T-helper 1 cell (primary cell): Measurements from ENCODE around the gene PLEKHH1.
A peak's percentile ranks its signal among the peaks of the same experiment; 100 is the strongest.
"Not testable (repeated sequence)": the region's sequence is repeated elsewhere in the genome, so short reads cannot be mapped to it uniquely, and the experiment has no call there.

Source experiments
- DNase-seq, 5 donors: peaks; one replicate each; pipeline ENCODE4 v3.0.0-alpha.2; 2012 to 2020

Gene PLEKHH1

GRCh38 chr14:67584978-67585377, 51.9 kb downstream of the PLEKHH1 start:
- DNase-seq, result no peak

- no peak for DNase-seq
Observed at GRCh38 chr14:67586369-67586768, 53.3 kb downstream of the PLEKHH1 start.

DNA sequence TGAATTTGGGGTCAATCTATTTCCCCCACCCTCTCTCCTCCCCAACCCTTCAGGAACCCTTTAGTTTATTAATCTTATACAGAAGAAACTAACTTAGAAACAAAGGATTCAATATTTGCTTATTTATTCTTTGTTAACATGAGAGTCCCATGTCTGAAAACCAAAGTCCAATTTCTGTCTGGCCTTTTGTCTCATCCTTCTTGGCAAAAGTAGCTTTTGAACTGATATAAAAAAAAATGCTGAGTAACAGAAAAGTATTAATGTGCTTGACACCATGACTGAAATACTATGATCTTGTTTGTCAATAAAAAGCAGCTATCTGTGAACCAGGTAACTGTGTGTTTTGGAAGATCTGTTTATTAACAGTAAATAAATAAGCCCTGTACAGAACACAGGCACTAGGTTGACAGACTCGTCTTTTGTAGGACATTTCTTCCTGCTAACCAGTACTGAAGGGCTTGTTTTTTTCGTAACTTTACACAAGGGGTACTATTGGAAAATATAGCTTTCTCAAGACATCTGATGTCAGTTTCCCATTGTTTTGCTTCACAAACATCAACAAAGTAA, 56.2 kb downstream of the PLEKHH1 start:
- DNase-seq, result no peak

DNA sequence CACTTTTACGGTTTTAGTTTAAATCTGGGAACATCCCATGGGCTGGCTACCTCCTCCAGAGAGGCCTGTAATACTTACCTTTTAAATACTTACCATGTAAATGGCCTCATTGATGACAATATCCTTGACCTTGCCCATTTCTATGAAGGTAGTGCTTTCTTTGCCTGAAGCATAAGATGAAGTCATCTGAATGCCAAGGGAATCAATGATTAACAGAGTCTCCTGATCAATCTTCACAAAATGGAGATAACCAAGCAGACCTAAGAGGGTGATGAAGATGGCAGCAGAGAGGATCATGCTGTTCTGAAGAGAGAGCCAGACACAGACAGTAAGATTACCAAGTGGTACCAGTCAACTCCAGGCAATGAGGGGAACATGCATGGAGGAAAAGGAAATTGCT, 60.6 kb downstream of the PLEKHH1 start:
- DNase-seq, result not testable (repeated sequence)

DNA sequence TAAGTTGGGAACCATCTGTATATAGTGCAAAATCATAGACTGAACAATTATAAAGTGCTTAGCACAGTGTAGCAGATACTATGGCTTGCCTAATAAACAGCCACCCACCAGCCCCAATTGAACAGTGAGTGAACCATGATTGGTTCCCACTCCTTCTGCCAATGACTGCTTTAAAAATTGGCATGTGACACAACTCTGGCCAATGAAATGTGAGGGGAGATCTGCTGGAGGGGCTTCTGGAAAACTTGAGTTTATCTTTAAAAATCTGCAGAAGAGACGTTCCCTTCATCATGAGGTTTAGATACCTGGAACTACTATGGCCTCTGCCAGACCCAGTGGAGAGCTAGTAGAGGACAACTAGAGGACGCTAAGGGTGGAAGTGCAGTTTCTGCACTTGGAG, 62.3 kb downstream of the PLEKHH1 start:
- no peak for DNase-seq

DNA sequence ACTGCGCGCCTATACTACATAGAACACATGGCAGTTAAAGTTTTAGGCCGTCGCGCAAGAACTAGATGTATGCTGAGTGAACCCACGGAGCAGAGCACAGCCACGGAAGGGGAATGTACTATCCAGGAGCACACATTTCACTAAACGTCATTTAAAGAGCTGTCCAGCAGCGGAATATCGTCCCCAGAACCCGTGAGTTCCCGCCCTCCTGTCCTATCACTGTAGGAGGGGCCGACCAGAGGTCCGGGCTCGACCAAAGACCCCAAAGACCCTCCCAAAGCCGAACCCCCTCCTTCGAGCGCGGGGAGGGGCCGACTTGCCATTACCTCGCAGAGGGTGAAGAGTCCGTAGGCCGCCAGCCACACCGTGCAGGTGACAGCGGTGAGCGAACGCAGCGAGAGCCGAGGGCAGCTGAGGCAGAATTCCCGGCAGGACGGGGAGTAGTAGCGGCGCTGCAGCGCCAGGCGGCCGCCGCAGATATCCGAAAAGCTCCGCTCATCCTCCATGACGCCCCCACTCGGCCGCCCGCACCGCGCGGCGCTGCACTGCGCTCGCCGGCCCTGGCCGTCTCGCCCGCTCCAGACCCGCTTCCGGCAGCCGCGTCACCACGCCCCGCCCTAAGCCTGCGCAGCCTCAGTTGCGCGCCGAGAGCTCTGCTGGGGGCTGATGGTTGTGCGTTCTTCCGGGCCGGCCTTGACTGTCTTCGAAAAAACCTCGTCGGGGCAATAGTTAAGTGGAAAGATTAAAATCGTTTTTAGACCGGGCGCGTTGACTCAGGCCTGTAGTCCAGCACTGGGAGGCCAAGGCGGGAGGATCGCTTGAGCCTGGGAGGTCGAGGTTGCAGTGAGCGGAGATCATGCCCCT, 66.8 kb downstream of the PLEKHH1 start, which contains the start of gene PIGH:
Gene PIGH (minus strand): TSS at position 571 of the 864 bp plus-strand sequence. CDS start 65 bp downstream, at position 506.
- peak; percentile 87 to 93 (median 90) for DNase-seq

DNA sequence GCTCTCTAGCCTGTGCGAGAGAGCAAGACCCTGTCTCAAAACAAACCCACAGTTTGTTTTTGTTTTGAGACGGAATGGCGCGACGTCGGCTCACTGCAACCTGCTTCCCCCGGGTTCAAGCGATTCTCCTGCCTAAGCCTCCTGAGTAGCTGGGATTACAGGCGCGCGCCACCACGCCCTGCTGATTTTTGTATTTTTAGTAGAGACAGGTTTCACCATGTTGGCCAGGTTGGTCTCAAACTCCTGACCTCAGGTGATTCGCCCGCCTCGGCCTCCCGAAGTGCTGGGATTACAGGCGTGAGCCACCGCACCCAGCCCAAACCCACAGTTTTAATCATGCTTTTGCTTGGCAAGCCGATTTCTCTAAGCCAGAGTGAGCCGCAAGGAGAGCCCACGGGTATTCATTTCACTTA, 67.5 kb downstream of the PLEKHH1 start:
- DNase-seq, result not testable (repeated sequence)

- DNase-seq, result no peak
Observed at GRCh38 chr14:67602076-67602475, 69.0 kb downstream of the PLEKHH1 start.

GRCh38 chr14:67602995-67603545, 70.0 kb downstream of the PLEKHH1 start:
- DNase-seq, result no peak

GRCh38 chr14:67607646-67608045, 74.6 kb downstream of the PLEKHH1 start:
- DNase-seq, result no peak

GRCh38 chr14:67609642-67610310, 76.7 kb downstream of the PLEKHH1 start:
- no peak for DNase-seq

GRCh38 chr14:67610491-67610890, 77.4 kb downstream of the PLEKHH1 start:
- DNase-seq, result no peak

- peak in 3 of 5 donors; percentile 18 to 71 (median 21) for DNase-seq
Observed at GRCh38 chr14:67618617-67619063, 85.5 kb downstream of the PLEKHH1 start.

DNA sequence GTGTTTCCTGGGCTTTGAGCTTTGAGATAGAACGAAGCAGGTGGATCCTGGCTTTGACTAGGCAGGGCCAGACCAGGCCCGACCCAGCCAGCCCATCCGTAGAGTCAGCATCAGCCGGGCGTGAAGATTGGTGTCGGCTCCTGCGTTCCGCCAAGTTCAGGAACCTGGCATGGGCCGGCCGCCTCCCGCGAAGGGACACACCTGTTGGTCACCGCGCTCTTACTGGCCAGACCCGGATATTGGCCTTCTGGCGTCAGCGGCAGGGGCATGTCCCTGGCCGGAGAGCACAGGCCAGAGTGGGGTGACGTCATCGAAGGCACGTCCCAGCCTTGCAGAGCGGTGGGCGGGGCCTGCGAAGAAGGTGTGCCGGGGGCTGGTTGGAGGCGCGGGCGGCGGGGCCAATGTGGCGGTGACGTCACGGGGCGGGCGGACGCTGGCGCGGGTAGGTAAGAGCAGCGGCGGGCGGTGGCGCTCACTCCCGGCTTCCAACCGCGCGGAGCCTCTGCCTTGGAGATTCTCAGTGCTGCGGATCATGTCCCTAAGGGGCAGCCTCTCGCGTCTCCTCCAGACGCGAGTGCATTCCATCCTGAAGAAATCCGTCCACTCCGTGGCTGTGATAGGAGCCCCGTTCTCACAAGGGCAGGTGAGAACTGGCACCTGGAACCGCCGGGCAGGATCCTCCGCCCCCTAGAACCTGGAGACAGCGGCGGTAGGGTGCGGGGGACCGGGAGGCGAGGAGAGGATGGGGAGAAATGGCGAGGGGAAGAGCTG, 86.5 kb downstream of the PLEKHH1 start, which contains the start of gene ARG2:
Gene ARG2 (plus strand): TSS at position 475 of the 771 bp plus-strand sequence. CDS start 58 bp downstream, at position 533.
- DNase-seq, result peak; percentile 95 to 98 (median 96)

DNA sequence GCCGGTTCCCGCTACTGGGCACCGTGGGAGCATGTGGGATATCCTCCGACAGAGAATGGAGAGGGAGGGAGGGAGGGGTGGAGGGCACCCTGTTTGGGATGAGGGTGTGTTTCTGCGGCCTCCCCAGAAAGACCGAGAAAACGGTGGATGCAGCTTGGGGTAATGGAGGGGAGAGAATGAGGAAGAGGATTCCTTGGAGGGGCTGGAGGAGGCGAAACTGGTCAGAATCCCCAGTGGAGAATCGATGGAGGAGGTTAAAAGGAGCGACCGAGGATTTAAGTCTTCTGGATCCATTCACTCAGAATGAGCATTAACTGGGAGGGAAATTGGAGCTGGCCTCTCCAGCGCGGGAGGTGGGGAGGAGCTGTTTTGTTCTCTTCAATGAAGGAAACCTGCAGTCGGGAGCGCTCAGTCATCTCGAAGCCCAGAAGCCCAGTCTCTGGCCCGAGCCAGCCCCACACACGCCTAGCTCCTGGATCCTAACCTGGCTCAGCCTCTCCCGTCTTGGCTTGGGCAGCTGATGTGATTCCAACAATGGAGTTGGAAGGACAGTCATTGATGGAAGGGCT, 87.2 kb downstream of the PLEKHH1 start:
- DNase-seq, result no peak

DNA sequence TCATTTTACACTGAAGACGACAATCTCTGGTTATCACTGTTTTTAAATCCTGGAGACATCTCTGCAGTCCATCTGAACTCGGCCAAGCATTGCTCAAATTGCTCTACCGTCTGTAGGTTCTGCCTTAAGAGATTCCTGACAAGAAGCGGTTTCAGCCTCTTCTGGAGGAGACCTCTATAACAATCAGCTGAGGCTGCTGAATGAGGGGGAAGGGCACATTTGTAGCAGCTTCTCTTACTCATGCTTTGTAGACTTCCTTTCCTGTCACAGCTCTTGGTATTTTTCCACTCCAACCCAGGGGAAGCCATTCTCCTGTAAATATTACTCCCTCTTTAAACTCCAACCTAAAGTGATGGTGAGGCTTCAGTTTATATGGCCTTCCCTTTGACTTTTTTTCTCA, 89.6 kb downstream of the PLEKHH1 start:
- DNase-seq, result peak in 1 of 5 donors; percentile 42

DNA sequence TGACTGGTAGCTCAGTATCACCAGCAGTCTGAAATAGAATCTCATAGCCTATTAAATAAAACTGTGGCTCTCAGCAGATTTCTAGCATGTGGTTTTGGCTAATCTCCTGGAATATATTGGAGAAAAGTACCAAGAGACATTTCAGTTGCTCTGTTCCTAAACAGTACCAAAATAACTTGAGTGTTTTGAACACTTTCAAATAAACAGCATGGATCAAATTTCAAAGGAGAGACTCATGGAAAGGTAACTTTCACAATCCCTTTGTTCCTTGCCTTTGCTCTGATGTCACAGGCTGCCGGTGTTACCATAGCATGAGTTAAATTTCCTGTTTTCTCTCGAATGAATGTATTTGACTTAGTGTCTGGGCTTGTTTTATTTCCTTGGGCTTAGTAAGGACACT, 90.0 kb downstream of the PLEKHH1 start:
- DNase-seq, result no peak

DNA sequence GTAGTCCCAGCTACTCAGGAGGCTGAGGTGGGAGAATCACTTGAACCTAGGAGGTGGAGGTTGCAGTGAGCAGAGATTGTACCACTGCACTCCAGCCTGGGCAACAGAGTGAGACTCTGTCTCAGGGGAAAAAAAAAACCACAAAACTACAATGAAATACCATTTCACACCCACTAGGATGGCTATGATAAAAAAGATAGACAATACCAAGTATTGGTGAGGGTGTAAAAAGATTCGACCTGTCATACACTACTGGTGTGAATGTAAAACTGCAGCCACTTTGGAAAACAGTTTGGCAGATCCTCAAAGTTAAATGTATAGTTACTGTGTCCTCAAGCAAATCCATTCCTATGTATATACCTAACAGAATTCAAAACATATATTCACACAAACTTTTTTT, 93.0 kb downstream of the PLEKHH1 start:
- not testable (repeated sequence) for DNase-seq

- DNase-seq, result no peak
Observed at GRCh38 chr14:67627519-67627918, 94.4 kb downstream of the PLEKHH1 start.

DNA sequence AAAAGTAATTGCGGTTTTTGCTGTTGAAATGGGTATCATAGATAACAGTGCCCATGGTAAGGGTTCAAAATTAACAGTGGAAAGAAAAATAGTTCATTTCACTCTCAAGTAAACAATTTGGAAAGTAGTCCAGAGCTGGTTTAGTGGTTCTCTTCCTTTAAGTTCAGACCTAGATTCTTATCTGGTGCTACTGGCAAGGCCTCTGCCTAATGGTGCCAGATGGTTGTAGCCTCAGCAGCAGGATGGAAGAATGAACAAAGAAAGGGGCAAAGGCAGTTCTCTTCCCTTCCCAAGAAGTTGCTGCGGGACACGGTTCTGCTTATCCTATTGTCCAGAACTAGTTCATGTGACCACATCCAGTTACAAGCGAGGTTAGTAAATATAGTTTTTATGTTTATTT, 97.1 kb downstream of the PLEKHH1 start:
- no peak for DNase-seq

GRCh38 chr14:67630938-67631337, 97.8 kb downstream of the PLEKHH1 start:
- DNase-seq, result no peak
